ENCODE results near the gene RABGGTA.

- TF ChIP-seq, protein P1, sequence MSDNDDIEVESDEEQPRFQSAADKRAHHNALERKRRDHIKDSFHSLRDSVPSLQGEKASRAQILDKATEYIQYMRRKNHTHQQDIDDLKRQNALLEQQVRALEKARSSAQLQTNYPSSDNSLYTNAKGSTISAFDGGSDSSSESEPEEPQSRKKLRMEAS (IDR thresholded peaks at IDR 0.05), result no peak
- TF ChIP-seq NFIC (IDR thresholded peaks at IDR 0.05) (no peak), TCF12 (IDR thresholded peaks at IDR 0.05; ENCODE audit: low read depth) (no peak), YY1 (IDR thresholded peaks at IDR 0.05; ENCODE audit: low read depth) (no peak), RAD21 (IDR thresholded peaks at IDR 0.05; ENCODE audit: low read depth) (no peak), TAF1 (IDR thresholded peaks at IDR 0.05; ENCODE audit: low read depth) (no peak), CEBPB (IDR thresholded peaks at IDR 0.05) (no peak), EP300 (IDR thresholded peaks at IDR 0.05; ENCODE audit: borderline replicate concordance) (no peak)
Measured at GRCh38 chr14:24263848-24264247, 7.5 kb downstream of the RABGGTA start.

Measured in Ishikawa (cell line).